GM19397 (cell line): ENCODE data around the gene REST.
A peak's percentile ranks its signal among the peaks of the same experiment; 100 is the strongest.
"Not testable (repeated sequence)": the region's sequence is repeated elsewhere in the genome, so short reads cannot be mapped to it uniquely, and the experiment has no call there.

Experiments
- ATAC-seq: cut with Tn5 transposase; IDR thresholded peaks from one replicate; pipeline ENCODE4 v1.9.1; 2021; ENCODE audit warnings: mild to moderate bottlenecking, moderate library complexity; ENCODE audit not compliant: unreplicated experiment

Gene REST

DNA sequence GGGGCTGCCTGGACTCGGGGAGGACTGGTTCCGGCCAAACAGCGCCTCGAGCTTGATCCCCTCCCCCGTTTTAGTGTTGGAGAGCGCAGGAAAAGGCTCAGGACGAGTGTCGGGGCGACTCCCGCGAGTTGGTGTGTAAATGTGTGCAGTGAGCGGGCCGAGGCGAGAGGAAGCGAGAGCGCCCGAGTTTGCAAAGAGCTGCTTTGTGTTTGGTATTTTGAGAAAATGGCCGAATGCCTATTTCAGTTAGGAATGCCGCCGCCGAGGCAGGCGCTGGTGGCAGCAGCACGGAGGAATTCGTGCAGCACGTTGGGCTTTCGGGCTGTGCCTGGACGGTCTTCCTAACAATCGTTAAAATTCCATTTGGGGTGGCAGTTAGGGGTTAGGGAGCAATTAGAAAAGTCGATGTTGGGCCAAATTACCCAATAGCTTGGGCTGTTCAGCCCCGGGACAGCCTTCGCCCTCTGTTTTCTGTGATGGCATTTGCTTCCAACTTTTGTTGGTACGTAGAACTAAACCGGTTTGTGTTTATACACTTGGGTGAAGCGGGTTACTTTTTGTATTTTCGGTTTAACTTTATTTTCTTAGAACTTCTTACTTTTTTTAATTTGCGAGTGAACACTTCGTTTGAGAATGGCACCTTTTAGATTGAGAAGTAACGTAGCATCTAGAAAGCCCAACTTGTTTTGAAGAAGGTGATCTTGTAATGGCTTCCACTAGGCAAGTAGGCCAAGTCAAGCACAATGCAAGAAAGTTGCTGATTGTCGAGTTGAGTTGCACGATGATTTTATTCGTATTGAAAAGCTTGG is 1.6 kb downstream of the REST start:
- peak; percentile 26 for ATAC-seq

- no peak for ATAC-seq
These were observed 2.7 kb downstream of the REST start for GRCh38 chr4:56910172-56910967.

DNA sequence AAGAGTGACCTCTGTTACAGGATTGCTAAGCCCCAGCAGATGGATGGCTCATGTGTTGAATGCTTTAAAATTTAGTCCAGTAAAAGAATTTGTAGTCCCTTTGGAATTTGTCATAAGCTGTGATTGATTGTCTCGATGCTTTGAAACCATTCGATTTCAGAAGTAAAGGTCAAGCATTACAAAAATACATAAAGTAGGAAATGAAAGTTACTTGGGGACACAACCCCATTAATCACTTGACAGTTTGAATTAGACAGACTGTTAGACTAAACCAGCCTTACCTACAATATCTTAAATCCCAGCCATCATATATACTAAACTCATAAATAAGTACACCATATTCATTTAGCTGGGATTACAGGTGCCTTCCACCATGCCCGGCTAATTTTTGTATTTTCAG is 6.6 kb downstream of the REST start:
- ATAC-seq = no peak

- not testable (repeated sequence) for ATAC-seq
These were observed 7.3 kb downstream of the REST start for GRCh38 chr4:56914977-56915376.

- ATAC-seq = no peak
These were observed 19.5 kb downstream of the REST start for GRCh38 chr4:56927196-56927595.

GRCh38 chr4:56930638-56931037 is 22.9 kb downstream of the REST start:
- ATAC-seq = no peak

DNA sequence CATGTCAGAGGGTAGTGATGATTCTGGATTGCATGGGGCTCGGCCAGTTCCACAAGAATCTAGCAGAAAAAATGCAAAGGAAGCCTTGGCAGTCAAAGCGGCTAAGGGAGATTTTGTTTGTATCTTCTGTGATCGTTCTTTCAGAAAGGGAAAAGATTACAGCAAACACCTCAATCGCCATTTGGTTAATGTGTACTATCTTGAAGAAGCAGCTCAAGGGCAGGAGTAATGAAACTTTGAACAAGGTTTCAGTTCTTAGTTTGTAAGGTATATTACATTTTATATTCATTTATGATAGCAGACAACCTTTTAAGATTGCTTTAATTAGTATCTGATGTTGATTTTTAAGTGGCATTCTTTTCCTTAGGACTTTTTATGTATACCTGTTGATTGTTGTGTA is 24.2 kb downstream of the REST start:
- ATAC-seq = no peak

DNA sequence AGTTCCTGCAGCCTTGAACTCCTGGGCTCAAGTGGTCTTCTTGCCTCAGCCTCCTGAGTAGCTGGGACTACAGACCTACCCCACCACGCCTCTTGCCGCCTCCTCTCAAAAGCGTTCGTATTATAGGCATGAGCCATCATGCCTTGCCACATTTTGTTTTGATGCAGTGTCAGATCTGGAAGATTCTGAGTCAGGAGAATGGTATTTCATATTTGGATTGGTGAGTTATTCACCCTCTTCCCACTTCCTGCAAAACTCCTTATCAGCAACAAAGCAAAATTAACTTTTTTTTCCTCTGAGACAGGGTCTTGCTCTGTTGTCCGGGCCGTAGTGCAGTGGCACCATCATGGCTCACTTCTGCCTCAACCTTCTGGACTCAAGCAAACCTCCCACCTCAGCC is 29.6 kb downstream of the REST start:
- ATAC-seq = no peak

DNA sequence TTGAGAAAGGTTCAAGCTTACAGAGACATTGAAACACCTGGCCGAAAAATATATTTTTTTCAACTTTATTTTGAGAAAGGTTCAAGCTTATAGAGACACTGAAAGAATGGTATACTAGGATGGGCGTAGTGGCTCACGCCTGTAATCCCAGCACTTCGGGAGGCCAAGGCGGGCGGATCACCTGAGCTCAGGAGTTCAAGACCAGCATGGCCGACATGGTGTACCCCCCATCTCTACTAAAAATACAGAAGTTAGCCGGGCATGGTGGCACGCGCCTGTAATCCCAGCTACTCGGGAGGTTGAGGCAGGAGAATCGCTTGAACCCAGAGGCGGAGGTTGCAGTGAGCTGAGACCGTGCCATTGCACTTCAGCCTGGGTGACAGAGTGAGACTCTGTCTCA is 32.1 kb downstream of the REST start:
- ATAC-seq = not testable (repeated sequence)

DNA sequence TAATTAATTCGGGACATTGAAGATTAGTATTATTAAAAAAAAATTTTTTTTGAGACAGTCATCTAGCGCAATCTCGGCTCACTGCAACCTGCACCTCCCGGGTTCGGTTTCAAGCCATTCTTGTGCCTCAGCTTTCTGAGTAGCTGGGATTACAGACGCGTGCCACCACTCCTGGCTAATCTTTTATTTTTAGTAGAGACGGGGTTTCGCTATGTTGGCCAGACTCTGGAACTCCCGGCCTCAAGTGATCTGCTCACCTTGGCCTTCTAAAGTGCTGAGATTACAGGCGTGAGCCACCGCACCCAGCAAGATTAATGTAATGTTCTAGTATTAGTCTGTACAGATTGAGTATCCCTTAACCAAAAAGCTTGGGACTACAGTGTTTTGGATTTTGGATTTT is 32.7 kb downstream of the REST start:
- no peak for ATAC-seq

DNA sequence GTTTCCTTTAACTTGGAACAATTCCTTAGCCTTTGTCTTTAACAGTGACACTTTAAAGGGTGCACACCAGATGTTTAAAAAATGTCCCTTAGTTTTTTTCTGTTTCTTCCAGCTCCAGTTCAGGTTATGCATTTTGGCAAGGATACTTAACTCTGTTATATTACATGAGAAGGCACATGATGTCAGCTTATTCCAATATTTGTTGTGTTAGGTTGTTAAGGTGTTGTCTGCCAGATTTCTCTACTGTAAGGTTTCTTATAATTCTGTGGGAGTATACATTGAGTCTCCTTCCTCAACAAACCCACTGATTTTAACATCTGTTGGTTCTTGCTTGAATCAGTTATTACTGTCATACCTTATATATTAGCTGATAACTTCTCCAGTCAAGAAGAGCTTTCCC is 33.3 kb downstream of the REST start:
- no peak for ATAC-seq

DNA sequence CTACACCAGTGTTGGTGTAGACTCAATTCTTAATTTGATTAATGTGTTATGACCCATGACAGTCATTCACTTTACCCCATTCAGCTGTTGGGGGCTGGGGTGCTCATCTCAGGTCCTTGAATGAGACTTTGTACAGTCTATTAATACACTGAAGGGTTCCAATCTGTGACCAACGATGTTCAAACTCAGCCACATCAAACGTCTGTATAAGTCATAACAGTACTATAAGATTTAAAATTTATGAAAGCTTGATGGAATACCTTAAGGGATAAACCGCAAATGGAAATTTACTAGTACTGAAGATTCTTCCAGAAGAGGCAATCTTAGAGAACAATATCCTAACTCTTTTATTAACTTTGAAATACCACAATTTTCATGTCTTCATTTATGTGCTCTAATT is 33.7 kb downstream of the REST start:
- no peak for ATAC-seq

- no peak for ATAC-seq
These were observed 46.2 kb downstream of the REST start for GRCh38 chr4:56953680-56954520.

GRCh38 chr4:56958111-56958517 is 50.4 kb downstream of the REST start:
- ATAC-seq = no peak

DNA sequence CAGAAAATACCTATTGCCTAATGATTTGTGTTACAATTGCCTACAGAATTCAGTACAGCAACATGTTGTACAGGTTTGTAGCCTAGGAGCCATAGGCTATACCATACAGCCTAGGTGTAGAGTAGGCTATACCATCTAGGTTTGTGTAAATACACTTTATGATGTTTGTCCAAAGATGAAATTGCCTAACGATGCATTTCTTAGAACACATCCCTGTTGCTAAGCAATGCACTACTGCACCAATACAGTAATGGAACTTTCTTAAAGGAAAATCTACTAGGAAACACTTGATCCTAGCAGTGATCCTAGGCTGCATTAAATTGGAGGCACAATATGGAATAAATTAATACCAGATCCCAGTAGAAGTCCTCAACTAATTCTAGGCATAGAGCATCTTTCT is 51.4 kb downstream of the REST start:
- no peak for ATAC-seq

GRCh38 chr4:56961107-56961500 is 53.4 kb downstream of the REST start:
- no peak for ATAC-seq

DNA sequence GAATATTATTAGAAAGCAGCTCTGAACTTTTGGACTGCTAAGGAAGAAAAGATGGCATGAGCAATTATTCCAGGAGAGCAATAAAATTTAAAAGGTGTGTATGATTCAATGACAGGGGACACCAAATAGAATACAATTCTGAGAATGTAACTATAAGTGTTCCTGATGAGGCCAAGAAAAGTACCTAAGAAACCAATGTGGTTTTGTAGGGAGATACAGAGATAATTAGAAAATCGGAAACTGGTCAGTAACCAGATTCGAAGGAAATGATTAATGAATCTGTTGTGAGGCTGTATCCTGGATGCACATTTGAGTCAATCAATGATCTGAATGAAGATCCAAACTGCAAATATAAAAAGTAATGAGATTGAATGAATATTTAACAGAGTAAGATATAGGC is 63.7 kb downstream of the REST start:
- no peak for ATAC-seq

DNA sequence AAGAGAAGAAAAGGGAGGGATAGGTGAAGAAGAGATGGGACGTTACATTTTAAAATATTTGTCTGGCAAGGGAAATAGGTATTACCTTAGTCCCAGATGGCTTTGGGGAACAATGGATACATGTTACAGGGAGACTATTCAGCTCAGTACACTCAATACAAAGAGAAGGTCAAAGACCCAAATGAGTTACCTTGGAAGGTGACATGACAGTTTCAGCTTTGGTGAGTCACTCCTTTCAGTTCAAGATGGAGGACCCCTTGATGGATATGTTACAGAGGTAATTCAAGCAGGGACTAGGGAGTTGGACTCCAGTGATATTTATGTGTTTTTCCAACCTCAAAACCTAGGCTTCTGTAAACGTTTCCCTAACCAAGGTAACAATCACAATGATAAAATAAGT is 64.7 kb downstream of the REST start:
- no peak for ATAC-seq

DNA sequence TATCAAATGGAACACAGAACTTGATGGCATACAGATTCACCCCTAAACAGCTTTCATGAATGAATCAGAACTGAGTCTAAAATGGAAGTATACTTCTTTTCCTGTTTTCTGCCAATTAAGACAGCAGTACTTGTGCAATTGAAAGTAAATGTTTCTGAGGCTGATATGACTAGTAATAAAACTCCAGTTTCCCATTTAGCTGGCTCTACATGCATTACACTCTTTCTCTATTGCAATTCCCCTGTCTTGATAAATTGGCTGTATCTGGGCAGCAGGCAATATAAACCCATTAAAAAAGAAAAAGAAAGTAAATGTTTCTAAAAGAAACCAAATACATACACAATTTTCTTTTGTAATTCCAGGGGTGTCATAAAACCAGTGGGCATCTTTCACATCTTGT is 65.1 kb downstream of the REST start:
- ATAC-seq = no peak

- ATAC-seq = no peak
These were observed 65.6 kb downstream of the REST start for GRCh38 chr4:56973336-56973735.

GRCh38 chr4:56976283-56976836 is 68.7 kb downstream of the REST start:
- ATAC-seq = no peak
